ENCODE data around the gene KLF14. TPM values are rescaled to one million over a fixed set of nuclear protein-coding genes. Genes with fewer than 3 reads are reported as not detected.

KLF14 gene
- total and polyA plus RNA-seq, 2 of the 4 experiments (the other 2 are of a cell fraction): 0.05 TPM; not detected in 1

- in situ Hi-C loops (cut with MboI; ENCODE audit: low sequenced_read_pairs) (no loop called here), intact Hi-C loops (cut with micrococcal nuclease) (loop anchor here (5.0 kb wide), 1 partner anchor 100 kb away; no protein-coding TSS in a partner anchor), dilution Hi-C loops (cut with HindIII; ENCODE audit: low sequenced_read_pairs, unreplicated experiment) (no loop called here)
- Histone ChIP-seq H2BK120ac (ENCODE audit: low read depth, low read length) (no peak overlapping the region), H2BK15ac (ENCODE audit: low read depth, low read length) (no peak overlapping the region), H3K36me3 (ENCODE audit: control insufficient read depth, insufficient read depth, low read length) (no peaks in the 10 kb centered on the region), H4K20me1 (ENCODE audit: insufficient read depth, low read length) (no peaks in the 10 kb centered on the region), H4K8ac (ENCODE audit: low read depth in 2 of 2, low read length in 2 of 2) (no peak overlapping the region), H4K5ac (ENCODE audit: low read depth, low read length) (no peak overlapping the region), H4K91ac (ENCODE audit: insufficient read depth, low read depth, low read length) (no peak overlapping the region), H3K79me1 (ENCODE audit: low read depth in 1 of 2, low read length in 2 of 2) (no peaks in the 10 kb centered on the region), H2AFZ (replicated peaks; ENCODE audit: low read length, poor library complexity) (no peak overlapping the region), H3K4me2 (ENCODE audit: low read depth, low read length) (no peak overlapping the region), H3K4ac (ENCODE audit: low read depth, low read length) (no peak overlapping the region), H3K27ac (ENCODE audit: insufficient read depth, low read length) (no peak overlapping the region), H3K9me1 (ENCODE audit: insufficient read depth, low read length) (no peaks in the 10 kb centered on the region), H3K9ac (ENCODE audit: low read depth, low read length) (no peak overlapping the region), H2BK5ac (ENCODE audit: low read depth, low read length, poor library complexity, severe bottlenecking) (no peak overlapping the region), H3K23ac (ENCODE audit: low read depth, low read length) (no peak overlapping the region), H3K18ac (ENCODE audit: low read depth, low read length) (no peak overlapping the region), H2BK20ac (ENCODE audit: low read depth, low read length) (no peak overlapping the region), H3K56ac (ENCODE audit: extremely low read depth, insufficient read depth, low read length) (no peak overlapping the region), H3K14ac (replicated peaks; ENCODE audit: low read depth, low read length) (no peak overlapping the region), H2AK9ac (replicated peaks; ENCODE audit: low read depth, low read length, poor library complexity) (no peak overlapping the region), H3K9me3 (ENCODE audit: control insufficient read depth, insufficient read depth, low read length) (0 out of 2 replicates have a peak, but pooled peaks cover 2% of the 10 kb centered on the region), H3K27me3 (ENCODE audit: control insufficient read depth, insufficient read depth, low read length) (peaks cover 34% of the 10 kb centered on the region), H3K4me1 (ENCODE audit: control insufficient read depth, insufficient read depth, low read length) (no peaks in the 10 kb centered on the region), H3K4me3 (ENCODE audit: insufficient read depth, low read depth, low read length) (no peak overlapping the region), H2AK5ac (ENCODE audit: low read depth, low read length) (no peak overlapping the region)
- TF ChIP-seq BHLHE40 (IDR thresholded peaks at IDR 0.05; ENCODE audit: low read depth, low read length) (no peak), FOS (IDR thresholded peaks at IDR 0.05; ENCODE audit: low read depth, low read length) (no peak), MAFK (IDR thresholded peaks at IDR 0.05; ENCODE audit: low read depth, low read length) (no peak), POLR2A (IDR thresholded peaks at IDR 0.05; ENCODE audit: low read depth, low read length) (no peak), CHD1 (IDR thresholded peaks at IDR 0.05; ENCODE audit: low read depth, low read length) (no peak), SMC3 (IDR thresholded peaks at IDR 0.05; ENCODE audit: low read depth, low read length) (no peak), CEBPB (IDR thresholded peaks at IDR 0.05; ENCODE audit: low read depth, low read length) (no peak), RCOR1 (IDR thresholded peaks at IDR 0.05; ENCODE audit: insufficient replicate concordance, low read length) (no peak), RAD21 (IDR thresholded peaks at IDR 0.05; ENCODE audit: low read length) (no peak), RFX5 (IDR thresholded peaks at IDR 0.05; ENCODE audit: low read depth, low read length) (no peak), MAZ (IDR thresholded peaks at IDR 0.05; ENCODE audit: borderline replicate concordance, low read depth, low read length) (no peak), NFE2L2 (IDR thresholded peaks at IDR 0.05; ENCODE audit: low read depth, low read length) (no peak), MXI1 (IDR thresholded peaks at IDR 0.05; ENCODE audit: borderline replicate concordance, low read depth, low read length) (no peak)
- TF ChIP-seq, protein P1, sequence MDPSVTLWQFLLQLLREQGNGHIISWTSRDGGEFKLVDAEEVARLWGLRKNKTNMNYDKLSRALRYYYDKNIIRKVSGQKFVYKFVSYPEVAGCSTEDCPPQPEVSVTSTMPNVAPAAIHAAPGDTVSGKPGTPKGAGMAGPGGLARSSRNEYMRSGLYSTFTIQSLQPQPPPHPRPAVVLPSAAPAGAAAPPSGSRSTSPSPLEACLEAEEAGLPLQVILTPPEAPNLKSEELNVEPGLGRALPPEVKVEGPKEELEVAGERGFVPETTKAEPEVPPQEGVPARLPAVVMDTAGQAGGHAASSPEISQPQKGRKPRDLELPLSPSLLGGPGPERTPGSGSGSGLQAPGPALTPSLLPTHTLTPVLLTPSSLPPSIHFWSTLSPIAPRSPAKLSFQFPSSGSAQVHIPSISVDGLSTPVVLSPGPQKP (IDR thresholded peaks at IDR 0.05; ENCODE audit: borderline replicate concordance, low read depth, low read length): no peak
- TF ChIP-seq, protein P2, sequence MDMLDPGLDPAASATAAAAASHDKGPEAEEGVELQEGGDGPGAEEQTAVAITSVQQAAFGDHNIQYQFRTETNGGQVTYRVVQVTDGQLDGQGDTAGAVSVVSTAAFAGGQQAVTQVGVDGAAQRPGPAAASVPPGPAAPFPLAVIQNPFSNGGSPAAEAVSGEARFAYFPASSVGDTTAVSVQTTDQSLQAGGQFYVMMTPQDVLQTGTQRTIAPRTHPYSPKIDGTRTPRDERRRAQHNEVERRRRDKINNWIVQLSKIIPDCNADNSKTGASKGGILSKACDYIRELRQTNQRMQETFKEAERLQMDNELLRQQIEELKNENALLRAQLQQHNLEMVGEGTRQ (IDR thresholded peaks at IDR 0.05; ENCODE audit: low read depth, low read length): no peak
- TF ChIP-seq, protein P3, sequence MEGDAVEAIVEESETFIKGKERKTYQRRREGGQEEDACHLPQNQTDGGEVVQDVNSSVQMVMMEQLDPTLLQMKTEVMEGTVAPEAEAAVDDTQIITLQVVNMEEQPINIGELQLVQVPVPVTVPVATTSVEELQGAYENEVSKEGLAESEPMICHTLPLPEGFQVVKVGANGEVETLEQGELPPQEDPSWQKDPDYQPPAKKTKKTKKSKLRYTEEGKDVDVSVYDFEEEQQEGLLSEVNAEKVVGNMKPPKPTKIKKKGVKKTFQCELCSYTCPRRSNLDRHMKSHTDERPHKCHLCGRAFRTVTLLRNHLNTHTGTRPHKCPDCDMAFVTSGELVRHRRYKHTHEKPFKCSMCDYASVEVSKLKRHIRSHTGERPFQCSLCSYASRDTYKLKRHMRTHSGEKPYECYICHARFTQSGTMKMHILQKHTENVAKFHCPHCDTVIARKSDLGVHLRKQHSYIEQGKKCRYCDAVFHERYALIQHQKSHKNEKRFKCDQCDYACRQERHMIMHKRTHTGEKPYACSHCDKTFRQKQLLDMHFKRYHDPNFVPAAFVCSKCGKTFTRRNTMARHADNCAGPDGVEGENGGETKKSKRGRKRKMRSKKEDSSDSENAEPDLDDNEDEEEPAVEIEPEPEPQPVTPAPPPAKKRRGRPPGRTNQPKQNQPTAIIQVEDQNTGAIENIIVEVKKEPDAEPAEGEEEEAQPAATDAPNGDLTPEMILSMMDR (conservative IDR thresholded peaks at IDR 0.05; ENCODE audit: low read depth, low read length): no peak
- WGBS, 2 experiments (ENCODE audit: extremely low coverage in 2 of 2, insufficient read length in 1 of 2): 57% methylated on average over 1 of the region's 3 CpGs; no CpG with 5 or more reads in 1 of the 2 experiments
- no peak for ATAC-seq (ENCODE audit: low read depth)
- DNase-seq: no peak
- CTCF ChIA-PET: no interaction called here
- BruUV-seq (replicated peaks): no TSS peak
- POLR2A ChIA-PET (ENCODE audit: unreplicated experiment): no interaction called here
Measured at GRCh38 chr7:130712416-130712815, 21.6 kb downstream of the KLF14 start.
